C4-2B (cell line): ENCODE measurements around the gene KLHDC4.

Source experiments
- CTCF ChIP-seq: fragments of 450-650 bp; conservative IDR thresholded peaks from 2 replicates; pipeline ENCODE4 v1.5.1; 2017; ENCODE audit warnings: mild to moderate bottlenecking
- ZFX ChIP-seq: fragments of 450-650 bp; IDR thresholded peaks from 2 replicates; pipeline ENCODE4 v1.6.1; 2017

GRCh38 chr16:87675111-87675719, 90.6 kb downstream of the KLHDC4 start:
- TF ChIP-seq CTCF (no peak), ZFX (no peak)
